ENCODE results near the gene ZDHHC22.

The ZDHHC22 gene

GRCh38 chr14:77097700-77098528, 43.7 kb downstream of the ZDHHC22 start, which contains the start of gene CIPC (continued):
- TF ChIP-seq TCF7L2 (IDR thresholded peaks at IDR 0.05; ENCODE audit: borderline replicate concordance, low read depth, low read length): no peak; the same call in 1 of the 2 replicates
- TF ChIP-seq KLF17 (tag by site-specific recombination; IDR thresholded peaks at IDR 0.05): no peak; the same call in 1 of the 2 replicates
- TF ChIP-seq YY1 (tag by site-specific recombination; IDR thresholded peaks at IDR 0.05): peak; percentile 89
- no peak for TF ChIP-seq KLF16 (tag by site-specific recombination; IDR thresholded peaks at IDR 0.05)
- peak; percentile 68 for TF ChIP-seq PATZ1 (tag by site-specific recombination; IDR thresholded peaks at IDR 0.05)
- no peak for TF ChIP-seq ZNF571 (tag by site-specific recombination; IDR thresholded peaks at IDR 0.05)
- TF ChIP-seq ZNF341 (tag by site-specific recombination; IDR thresholded peaks at IDR 0.05; ENCODE audit: low read depth): peak; percentile 87
- TF ChIP-seq TSHZ1 (tag by site-specific recombination; IDR thresholded peaks at IDR 0.05; ENCODE audit: borderline replicate concordance): no peak
- no peak for TF ChIP-seq ZNF555 (tag by site-specific recombination; conservative IDR thresholded peaks at IDR 0.05)
- no peak for TF ChIP-seq ZBTB49 (tag by site-specific recombination; IDR thresholded peaks at IDR 0.05; ENCODE audit: low read depth)
- no peak; the same call in none of the 2 replicates for TF ChIP-seq ZSCAN30 (tag by site-specific recombination; IDR thresholded peaks at IDR 0.05)
- no peak for TF ChIP-seq ZNF148 (tag by site-specific recombination; IDR thresholded peaks at IDR 0.05; ENCODE audit: borderline replicate concordance)
- TF ChIP-seq SP3 (tag by site-specific recombination; IDR thresholded peaks at IDR 0.05): peak; percentile 97
- no peak for TF ChIP-seq ZNF747 (tag by site-specific recombination; IDR thresholded peaks at IDR 0.05)
- no peak for TF ChIP-seq ZNF558 (tag by site-specific recombination; IDR thresholded peaks at IDR 0.05)
- no peak for TF ChIP-seq BCL6B (tag by site-specific recombination; IDR thresholded peaks at IDR 0.05)
- no peak for TF ChIP-seq OSR2 (tag by site-specific recombination; IDR thresholded peaks at IDR 0.05)
- TF ChIP-seq ZNF626 (tag by site-specific recombination; IDR thresholded peaks at IDR 0.05): no peak
- TF ChIP-seq ZNF624 (tag by site-specific recombination; IDR thresholded peaks at IDR 0.05): no peak
- TF ChIP-seq CTCF (tag by site-specific recombination; IDR thresholded peaks at IDR 0.05): peak; percentile 41; the same call in 1 of the 2 replicates
- peak; percentile 65; the same call in 1 of the 2 replicates for TF ChIP-seq ZNF610 (tag by site-specific recombination; IDR thresholded peaks at IDR 0.05; ENCODE audit: borderline replicate concordance)
- TF ChIP-seq ZNF10 (tag by site-specific recombination; IDR thresholded peaks at IDR 0.05): no peak
- TF ChIP-seq HOXC10 (CRISPR knock-in tag; IDR thresholded peaks at IDR 0.05): no peak
- TF ChIP-seq ZNF184 (tag by site-specific recombination; IDR thresholded peaks at IDR 0.05): peak; percentile 46; the same call in 1 of the 2 replicates
